ENCODE data around the gene TRIM29. TPM values are rescaled to one million over a fixed set of nuclear protein-coding genes. Genes with fewer than 3 reads are reported as not detected.

Gene TRIM29
- total and polyA plus RNA-seq, 10 of the 15 experiments (the other 5 are each of a cell fraction or from before 2014, with no cell fraction given), result 0.08 to 0.67 (median 0.26) TPM; not detected in 5

GRCh38 chr11:120108154-120108784 is 29.6 kb downstream of the TRIM29 start:
- Histone ChIP-seq H2AFZ (ENCODE audit: control insufficient read depth, low read depth, low read length) (no peak overlapping the region), H3K9me3 (replicated peaks; ENCODE audit: control insufficient read depth, insufficient read depth, low read length) (no peaks in the 10 kb centered on the region; the same call in 2 of the 3 replicates), H3K27ac (ENCODE audit: control insufficient read depth, insufficient read depth) (no peak overlapping the region), H3K36me3 (ENCODE audit: control insufficient read depth in 2 of 2, insufficient read depth in 2 of 2, low read length in 1 of 2) (no peaks in the 10 kb centered on the region), H3K4me3 (no peak overlapping the region), H3K4me2 (ENCODE audit: control insufficient read depth, insufficient read depth) (no peak overlapping the region), H3K27me3 (replicated peaks in 1 of 2; ENCODE audit: control insufficient read depth in 2 of 2, insufficient read depth in 2 of 2, low read length in 1 of 2) (peaks cover 12 to 15% of the 10 kb centered on the region in 2 experiments), H3K79me2 (ENCODE audit: control insufficient read depth, insufficient read depth, low read length) (no peaks in the 10 kb centered on the region), H4K20me1 (ENCODE audit: control insufficient read depth, insufficient read depth) (no peaks in the 10 kb centered on the region; the same call in 1 of the 2 replicates), H3K4me1 (ENCODE audit: control insufficient read depth, insufficient read depth, low read length) (no peaks in the 10 kb centered on the region), H3K9ac (ENCODE audit: control insufficient read depth, insufficient read depth, low read length) (no peak overlapping the region)
- FAIRE-seq (peak; percentile 87), ATAC-seq (peak; percentile 97), DNase-seq (ENCODE audit: low read depth, low spot score) (no peak)
- no TSS peak for BruUV-seq (replicated peaks)
- intact Hi-C loops (cut with micrococcal nuclease; ENCODE audit: unreplicated experiment) (loop anchor here (1.0 to 5.0 kb wide), 5 partner anchors 95 to 627 kb away; no protein-coding TSS in a partner anchor), in situ Hi-C loops (cut with MboI) (loop anchor here (5.0 kb wide), 1 partner anchor 436 kb away; no protein-coding TSS in a partner anchor)
- ChIA-PET SMC1A (ENCODE audit: uncharacterized antibody, unreplicated experiment) (interaction anchor here (0.6 to 2.1 kb wide), 20 partner anchors 10 to 628 kb away, joined by 3 to 10 read pairs (median 4); partner anchors contain the start of gene NECTIN1), CTCF (interaction anchor here (0.5 to 3.2 kb wide), 44 partner anchors 9 to 753 kb away, joined by 3 to 25 read pairs (median 4); partner anchors contain the start of gene NECTIN1), RAD21 (ENCODE audit: unreplicated experiment) (interaction anchor here (0.7 to 2.7 kb wide), 18 partner anchors 11 to 628 kb away, joined by 3 to 19 read pairs (median 4); partner anchors contain the start of gene NECTIN1), POLR2A (no interaction called here)
- 0% methylated on average over 6 of the region's 6 CpGs for WGBS (ENCODE audit: insufficient coverage, insufficient replicate concordance, low lambda C conversion rate, missing lambda C conversion rate)
- no peak for TF ChIP-seq SMAD1 (IDR thresholded peaks at IDR 0.05; ENCODE audit: low read depth, partially characterized antibody)
- 0 out of 3 replicates have a peak, but pooled peaks have one; percentile 13 for TF ChIP-seq POU2F2 (IDR thresholded peaks at IDR 0.05; ENCODE audit: borderline replicate concordance, low read depth, low read length)
- TF ChIP-seq NFXL1 (IDR thresholded peaks at IDR 0.05; ENCODE audit: borderline replicate concordance), result no peak
- TF ChIP-seq IRF5 (IDR thresholded peaks at IDR 0.05; ENCODE audit: borderline replicate concordance), result no peak
- no peak for TF ChIP-seq RFX5 (IDR thresholded peaks at IDR 0.05; ENCODE audit: low read depth, low read length)
- no peak for TF ChIP-seq JUNB (IDR thresholded peaks at IDR 0.05)
- no peak for TF ChIP-seq ATF3 (IDR thresholded peaks at IDR 0.05; ENCODE audit: borderline replicate concordance, extremely low read depth, low read depth, low read length)
- TF ChIP-seq MYC (IDR thresholded peaks at IDR 0.05; ENCODE audit: insufficient read depth, insufficient read length, insufficient replicate concordance, low read length, severe bottlenecking), result no peak
- no peak for TF ChIP-seq BRCA1 (IDR thresholded peaks at IDR 0.05; ENCODE audit: low read depth, low read length)
- no peak for TF ChIP-seq MTA2 (IDR thresholded peaks at IDR 0.05; ENCODE audit: low read depth)
- no peak for TF ChIP-seq SMARCA5 (IDR thresholded peaks at IDR 0.05)
- no peak for TF ChIP-seq KDM1A (IDR thresholded peaks at IDR 0.05; ENCODE audit: borderline replicate concordance)
- no peak for TF ChIP-seq POLR2AphosphoS5 (IDR thresholded peaks at IDR 0.05; ENCODE audit: low read length)
- TF ChIP-seq YY1 (IDR thresholded peaks at IDR 0.05; ENCODE audit: low read depth, low read length), result peak; percentile 64; the same call in 1 of the 2 replicates
- no peak for TF ChIP-seq NBN (IDR thresholded peaks at IDR 0.05)
- TF ChIP-seq NR2F1 (conservative IDR thresholded peaks at IDR 0.05), result no peak
- TF ChIP-seq RAD21 (IDR thresholded peaks at IDR 0.05; ENCODE audit: insufficient read depth, low read depth, low read length), result peak; percentile 94
- no peak for TF ChIP-seq ETV6 (conservative IDR thresholded peaks at IDR 0.05 in 1 of 2, IDR thresholded peaks at IDR 0.05 in 1 of 2; ENCODE audit: borderline replicate concordance in 1 of 2, low read depth in 1 of 2)
- peak; percentile 99 for TF ChIP-seq SMC3 (IDR thresholded peaks at IDR 0.05; ENCODE audit: borderline replicate concordance, low read length)
